NCI-H345 treated with DMSO at 0.1 percent for 48 hours (cell line): ENCODE measurements around the gene FURIN.
"Not testable (repeated sequence)": the region's sequence is repeated elsewhere in the genome, so short reads cannot be mapped to it uniquely, and the experiment has no call there.

ENCODE experiments used
- DNase-seq: peaks from one replicate; lab custom pipeline; 2025; ENCODE audit not compliant: unreplicated experiment; lab: John Stamatoyannopoulos, UW

Gene FURIN

DNA sequence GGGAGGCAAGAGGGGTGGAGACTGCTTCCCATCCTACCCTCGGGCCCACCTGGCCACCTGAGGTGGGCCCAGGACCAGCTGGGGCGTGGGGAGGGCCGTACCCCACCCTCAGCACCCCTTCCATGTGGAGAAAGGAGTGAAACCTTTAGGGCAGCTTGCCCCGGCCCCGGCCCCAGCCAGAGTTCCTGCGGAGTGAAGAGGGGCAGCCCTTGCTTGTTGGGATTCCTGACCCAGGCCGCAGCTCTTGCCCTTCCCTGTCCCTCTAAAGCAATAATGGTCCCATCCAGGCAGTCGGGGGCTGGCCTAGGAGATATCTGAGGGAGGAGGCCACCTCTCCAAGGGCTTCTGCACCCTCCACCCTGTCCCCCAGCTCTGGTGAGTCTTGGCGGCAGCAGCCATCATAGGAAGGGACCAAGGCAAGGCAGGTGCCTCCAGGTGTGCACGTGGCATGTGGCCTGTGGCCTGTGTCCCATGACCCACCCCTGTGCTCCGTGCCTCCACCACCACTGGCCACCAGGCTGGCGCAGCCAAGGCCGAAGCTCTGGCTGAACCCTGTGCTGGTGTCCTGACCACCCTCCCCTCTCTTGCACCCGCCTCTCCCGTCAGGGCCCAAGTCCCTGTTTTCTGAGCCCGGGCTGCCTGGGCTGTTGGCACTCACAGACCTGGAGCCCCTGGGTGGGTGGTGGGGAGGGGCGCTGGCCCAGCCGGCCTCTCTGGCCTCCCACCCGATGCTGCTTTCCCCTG is 13.8 kb downstream of the FURIN start:
- no peak for DNase-seq

DNA sequence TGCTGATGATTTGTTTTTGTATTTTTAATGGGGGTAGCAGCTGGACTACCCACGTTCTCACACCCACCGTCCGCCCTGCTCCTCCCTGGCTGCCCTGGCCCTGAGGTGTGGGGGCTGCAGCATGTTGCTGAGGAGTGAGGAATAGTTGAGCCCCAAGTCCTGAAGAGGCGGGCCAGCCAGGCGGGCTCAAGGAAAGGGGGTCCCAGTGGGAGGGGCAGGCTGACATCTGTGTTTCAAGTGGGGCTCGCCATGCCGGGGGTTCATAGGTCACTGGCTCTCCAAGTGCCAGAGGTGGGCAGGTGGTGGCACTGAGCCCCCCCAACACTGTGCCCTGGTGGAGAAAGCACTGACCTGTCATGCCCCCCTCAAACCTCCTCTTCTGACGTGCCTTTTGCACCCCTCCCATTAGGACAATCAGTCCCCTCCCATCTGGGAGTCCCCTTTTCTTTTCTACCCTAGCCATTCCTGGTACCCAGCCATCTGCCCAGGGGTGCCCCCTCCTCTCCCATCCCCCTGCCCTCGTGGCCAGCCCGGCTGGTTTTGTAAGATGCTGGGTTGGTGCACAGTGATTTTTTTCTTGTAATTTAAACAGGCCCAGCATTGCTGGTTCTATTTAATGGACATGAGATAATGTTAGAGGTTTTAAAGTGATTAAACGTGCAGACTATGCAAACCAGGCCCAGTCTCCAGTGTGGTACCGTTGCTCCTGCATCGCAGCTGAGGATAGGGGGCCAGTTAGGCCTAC is 14.6 kb downstream of the FURIN start:
- no peak for DNase-seq

DNA sequence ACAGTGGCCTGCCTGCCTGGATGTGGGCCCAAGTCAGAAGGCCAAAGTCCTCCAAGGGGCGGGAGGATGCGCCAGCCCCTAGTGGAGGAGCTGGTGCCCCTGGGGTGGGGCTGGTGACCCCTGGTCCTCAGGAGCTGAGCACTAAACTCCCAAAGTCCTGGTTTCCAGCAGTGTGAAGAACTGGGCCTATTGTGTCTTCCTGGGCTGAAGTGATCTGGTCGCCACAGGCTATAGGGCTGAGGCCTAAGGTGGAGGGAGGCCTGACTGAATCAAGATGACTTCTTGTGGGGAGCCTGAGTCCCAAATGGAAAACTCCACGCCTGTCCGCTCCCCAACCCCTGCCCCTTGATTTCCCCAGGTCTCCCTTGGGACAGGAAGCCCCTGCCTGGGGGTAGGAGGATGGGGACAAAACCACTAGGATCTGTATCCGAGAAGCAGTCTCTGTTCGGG is 15.2 kb downstream of the FURIN start:
- DNase-seq, result no peak

DNA sequence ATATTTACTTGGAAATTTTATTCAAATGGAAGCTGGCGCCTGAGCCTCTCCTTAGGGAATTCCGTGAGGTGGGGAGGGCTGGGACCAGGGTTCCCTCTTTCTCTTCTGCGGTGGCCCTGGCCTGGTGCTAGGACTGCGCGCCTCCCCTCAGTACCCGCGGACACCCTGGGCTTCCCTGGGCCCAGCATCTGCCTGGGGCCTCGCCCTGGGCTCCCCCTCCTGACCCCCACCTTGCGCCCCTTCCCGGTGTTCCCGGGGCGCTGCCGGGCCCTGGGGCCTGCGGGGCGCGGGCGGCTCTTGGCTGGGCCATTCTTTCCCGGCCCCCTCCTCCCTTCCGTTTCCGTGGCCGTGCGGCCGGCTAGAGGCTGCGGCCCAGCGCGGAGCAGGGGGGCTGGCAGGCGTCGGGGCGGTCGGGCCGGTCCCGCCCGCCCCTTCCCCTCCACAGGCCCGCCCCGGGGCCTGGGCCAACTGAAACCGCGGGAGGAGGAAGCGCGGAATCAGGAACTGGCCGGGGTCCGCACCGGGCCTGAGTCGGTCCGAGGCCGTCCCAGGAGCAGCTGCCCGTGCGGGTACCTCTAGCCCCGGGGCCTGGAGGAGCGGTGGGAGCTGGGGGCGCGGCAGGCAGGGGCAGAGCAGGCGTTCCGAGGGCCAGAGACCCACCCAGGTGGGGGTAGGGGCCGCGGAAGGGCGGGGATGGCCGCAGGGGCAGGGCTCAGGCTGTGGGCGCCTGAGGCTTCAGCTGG is 15.8 kb downstream of the FURIN start, which contains the start of gene FES:
Gene FES (plus strand): TSS at position 529 of the 743 bp plus-strand sequence. CDS start 542 bp downstream, outside the sequence.
- DNase-seq, result no peak

GRCh38 chr15:90884719-90885431 is 16.5 kb downstream of the FURIN start:
- no peak for DNase-seq

GRCh38 chr15:90885432-90886290 is 17.3 kb downstream of the FURIN start:
- no peak for DNase-seq

- DNase-seq, result no peak
These were observed 17.9 kb downstream of the FURIN start for GRCh38 chr15:90886291-90886614.

DNA sequence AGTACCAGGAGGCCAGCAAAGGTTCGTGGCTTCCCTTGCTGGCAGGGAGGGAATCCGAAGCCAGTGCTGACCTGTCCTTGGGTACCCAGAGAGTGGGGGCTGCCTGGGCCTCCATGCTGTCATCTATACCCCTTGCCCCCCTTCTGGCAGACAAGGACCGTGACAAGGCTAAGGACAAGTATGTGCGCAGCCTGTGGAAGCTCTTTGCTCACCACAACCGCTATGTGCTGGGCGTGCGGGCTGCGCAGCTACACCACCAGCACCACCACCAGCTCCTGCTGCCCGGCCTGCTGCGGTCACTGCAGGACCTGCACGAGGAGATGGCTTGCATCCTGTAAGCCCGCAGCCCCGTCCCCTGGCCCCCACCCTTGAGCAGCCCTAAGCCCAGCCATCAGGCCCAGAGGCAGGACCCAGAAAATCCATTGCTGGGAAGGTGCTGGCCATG is 18.7 kb downstream of the FURIN start:
- no peak for DNase-seq

DNA sequence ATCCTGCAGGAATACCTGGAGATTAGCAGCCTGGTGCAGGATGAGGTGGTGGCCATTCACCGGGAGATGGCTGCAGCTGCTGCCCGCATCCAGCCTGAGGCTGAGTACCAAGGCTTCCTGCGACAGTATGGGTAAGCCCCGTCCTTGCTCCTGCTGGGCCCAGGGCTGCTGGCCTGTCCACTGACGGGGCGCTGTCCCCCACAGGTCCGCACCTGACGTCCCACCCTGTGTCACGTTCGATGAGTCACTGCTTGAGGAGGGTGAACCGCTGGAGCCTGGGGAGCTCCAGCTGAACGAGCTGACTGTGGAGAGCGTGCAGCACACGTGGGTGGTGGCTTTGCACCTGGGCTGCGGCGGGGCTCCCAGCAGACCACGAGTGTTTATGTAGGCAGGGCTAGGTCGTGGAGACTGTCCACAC is 20.9 kb downstream of the FURIN start:
- DNase-seq, result no peak

- DNase-seq, result no peak
These were observed 21.5 kb downstream of the FURIN start for GRCh38 chr15:90889736-90890456.

DNA sequence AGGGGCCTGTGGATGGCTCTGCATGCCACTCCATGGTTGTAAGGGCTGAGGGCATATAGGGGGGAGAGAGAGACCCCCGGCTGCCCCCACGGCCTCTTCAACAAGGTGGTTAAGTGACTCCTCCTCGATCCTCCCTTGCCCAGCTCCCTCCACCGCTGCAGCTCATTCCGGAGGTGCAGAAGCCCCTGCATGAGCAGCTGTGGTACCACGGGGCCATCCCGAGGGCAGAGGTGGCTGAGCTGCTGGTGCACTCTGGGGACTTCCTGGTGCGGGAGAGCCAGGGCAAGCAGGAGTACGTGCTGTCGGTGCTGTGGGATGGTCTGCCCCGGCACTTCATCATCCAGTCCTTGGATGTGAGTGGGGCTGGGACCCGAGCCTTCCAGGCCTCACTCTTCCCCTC is 22.5 kb downstream of the FURIN start:
- DNase-seq, result no peak

GRCh38 chr15:90891346-90891949 is 23.1 kb downstream of the FURIN start:
- DNase-seq, result no peak

- no peak for DNase-seq
These were observed 23.6 kb downstream of the FURIN start for GRCh38 chr15:90892023-90892422.

DNA sequence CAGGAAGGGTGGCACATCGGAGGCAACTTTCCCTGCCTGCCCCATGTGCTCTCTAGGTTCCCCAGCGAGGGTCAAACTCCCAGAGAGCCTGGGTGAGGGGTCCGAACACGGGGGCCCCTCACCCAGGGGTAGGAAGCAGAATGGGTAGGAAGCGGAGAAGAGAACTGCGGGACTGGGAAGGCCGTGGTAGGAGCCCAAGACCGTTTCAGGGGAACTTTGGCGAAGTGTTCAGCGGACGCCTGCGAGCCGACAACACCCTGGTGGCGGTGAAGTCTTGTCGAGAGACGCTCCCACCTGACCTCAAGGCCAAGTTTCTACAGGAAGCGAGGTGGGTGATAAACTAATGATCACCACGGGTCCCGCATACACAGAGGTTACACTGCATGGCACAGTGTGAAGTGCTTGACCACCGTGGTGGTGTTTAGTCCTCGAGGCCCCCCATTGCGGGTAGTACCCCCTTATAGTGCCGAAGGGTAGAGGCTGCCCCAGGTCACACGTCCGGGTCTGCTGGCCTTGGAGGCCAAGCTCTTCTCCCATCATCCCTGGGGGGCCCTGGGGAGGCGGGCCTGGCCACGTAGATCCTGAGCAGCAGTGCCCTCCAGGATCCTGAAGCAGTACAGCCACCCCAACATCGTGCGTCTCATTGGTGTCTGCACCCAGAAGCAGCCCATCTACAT is 24.2 kb downstream of the FURIN start:
- no peak for DNase-seq

- DNase-seq, result no peak
These were observed 25.0 kb downstream of the FURIN start for GRCh38 chr15:90893175-90894090.

DNA sequence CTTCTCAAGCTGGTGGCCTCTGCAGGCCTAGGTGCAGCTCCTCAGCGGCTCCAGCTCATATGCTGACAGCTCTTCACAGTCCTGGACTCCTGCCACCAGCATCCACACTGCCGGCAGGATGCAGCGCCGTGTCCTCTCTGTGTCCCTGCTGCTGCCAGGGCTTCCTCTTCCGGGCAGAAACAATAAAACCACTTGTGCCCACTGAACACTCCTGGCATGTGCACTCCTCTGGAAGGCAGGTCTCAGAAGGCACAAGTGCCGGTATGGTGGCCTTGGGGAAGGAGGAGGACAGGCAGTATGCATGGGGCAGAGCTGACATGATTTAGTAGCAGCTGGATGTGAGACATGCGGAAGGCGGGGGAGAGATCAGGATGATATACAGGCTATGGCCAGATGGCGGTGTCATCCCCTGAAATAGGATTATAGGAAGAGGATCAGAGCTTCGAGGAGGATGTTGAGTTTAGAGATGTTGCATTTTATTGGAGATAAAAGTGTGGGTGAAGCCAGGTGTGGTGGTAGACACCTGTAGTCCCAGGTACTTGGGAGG is 27.3 kb downstream of the FURIN start:
- DNase-seq, result no peak

- DNase-seq, result not testable (repeated sequence)
These were observed 28.8 kb downstream of the FURIN start for GRCh38 chr15:90897131-90897655.
